Ovary (tissue), 3 donors: ENCODE data around the gene AHRR.

Experiments
- POLR2A ChIP-seq: fragments of 450-650 bp; IDR thresholded peaks from one replicate; pipeline ENCODE4 v1.6.1; 2017; ENCODE audit warnings: antibody characterized with exemption, mild to moderate bottlenecking, moderate library complexity
- TF ChIP-seq, protein P1 (sequence below), 3 donors: fragments of 450-650 bp in 2 of 3; fragments of 200-600 bp in 1 of 3; IDR thresholded peaks; one replicate each; pipeline versions ENCODE4 v1.5.1 to v1.8.0; 2016 to 2022; ENCODE audit warnings: antibody characterized with exemption in 3 of 3, mild to moderate bottlenecking in 1 of 3
- donor health status: DM: no; HTN: no; CAD: no.

DNA sequence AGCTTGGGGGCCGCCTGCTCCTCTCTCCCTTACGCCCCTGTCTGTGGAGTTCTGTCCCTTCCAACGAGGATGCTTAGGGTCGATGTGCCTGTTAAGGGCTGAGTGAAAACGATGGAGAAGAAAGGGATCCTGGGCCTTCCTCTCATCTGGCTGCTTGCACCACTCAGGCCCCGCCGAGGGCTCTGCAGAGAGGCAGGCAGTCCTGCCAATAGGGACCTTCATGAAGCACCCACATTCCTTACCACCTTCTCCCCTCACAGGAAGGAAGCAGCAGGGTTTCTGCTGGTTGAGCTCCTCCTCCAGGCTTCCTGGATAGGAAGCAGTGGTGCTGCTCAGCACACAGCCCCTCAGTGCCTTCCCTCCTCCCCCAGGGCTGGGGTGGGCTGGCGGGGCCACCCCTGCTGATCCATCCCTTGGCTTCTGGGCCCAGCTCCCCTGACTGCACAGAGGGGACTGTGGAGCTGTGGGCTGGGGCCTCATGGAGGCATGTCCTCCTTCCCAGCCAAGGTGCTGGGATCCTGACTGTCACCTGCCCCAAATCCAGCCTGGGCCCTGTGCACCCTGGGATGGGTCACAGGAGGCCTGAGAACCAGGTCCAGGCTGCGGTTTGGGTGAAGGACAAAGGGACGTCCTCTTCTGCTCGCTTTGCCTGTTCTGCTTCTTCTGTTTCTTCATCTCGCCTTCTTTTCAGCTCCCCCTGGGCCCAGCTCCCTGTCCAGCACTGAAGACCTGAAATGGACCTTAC, 50.5 kb downstream of the AHRR start:
- no peak for TF ChIP-seq POLR2A
- TF ChIP-seq, protein P1, sequence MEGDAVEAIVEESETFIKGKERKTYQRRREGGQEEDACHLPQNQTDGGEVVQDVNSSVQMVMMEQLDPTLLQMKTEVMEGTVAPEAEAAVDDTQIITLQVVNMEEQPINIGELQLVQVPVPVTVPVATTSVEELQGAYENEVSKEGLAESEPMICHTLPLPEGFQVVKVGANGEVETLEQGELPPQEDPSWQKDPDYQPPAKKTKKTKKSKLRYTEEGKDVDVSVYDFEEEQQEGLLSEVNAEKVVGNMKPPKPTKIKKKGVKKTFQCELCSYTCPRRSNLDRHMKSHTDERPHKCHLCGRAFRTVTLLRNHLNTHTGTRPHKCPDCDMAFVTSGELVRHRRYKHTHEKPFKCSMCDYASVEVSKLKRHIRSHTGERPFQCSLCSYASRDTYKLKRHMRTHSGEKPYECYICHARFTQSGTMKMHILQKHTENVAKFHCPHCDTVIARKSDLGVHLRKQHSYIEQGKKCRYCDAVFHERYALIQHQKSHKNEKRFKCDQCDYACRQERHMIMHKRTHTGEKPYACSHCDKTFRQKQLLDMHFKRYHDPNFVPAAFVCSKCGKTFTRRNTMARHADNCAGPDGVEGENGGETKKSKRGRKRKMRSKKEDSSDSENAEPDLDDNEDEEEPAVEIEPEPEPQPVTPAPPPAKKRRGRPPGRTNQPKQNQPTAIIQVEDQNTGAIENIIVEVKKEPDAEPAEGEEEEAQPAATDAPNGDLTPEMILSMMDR (IDR thresholded peaks at IDR 0.05) = no peak
